CD14-positive monocyte (primary cell): ENCODE measurements around the gene SLC30A3. TPM values are rescaled to one million over a fixed set of nuclear protein-coding genes. Genes with fewer than 3 reads are reported as not detected.

Experiments used
- DNase-seq, 3 donors: peaks; one replicate each; pipeline ENCODE4 v3.0.0-alpha.2; 2011 to 2022
- H2AFZ ChIP-seq: 2 replicates; pipeline ENCODE4 v1.6.0; 2012; ENCODE audit warnings: mild to moderate bottlenecking, low read depth, low read length, inconsistent platforms; ENCODE audit not compliant: insufficient read depth, poor library complexity, severe bottlenecking
- H3K27ac ChIP-seq, 2 donors: 1 replicate in 1 of 2; 2 replicates in 1 of 2; pipeline ENCODE4 v1.5.1; 2012 to 2013; ENCODE audit warnings: low read length in 2 of 2, control low read depth in 1 of 2, inconsistent platforms in 1 of 2, low read depth in 1 of 2, mild to moderate bottlenecking in 1 of 2
- H3K27me3 ChIP-seq, 2 donors: one replicate each; pipeline versions ENCODE4 v1.6.0 to v1.6.1; 2011 to 2013; ENCODE audit warnings: low read length in 2 of 2; ENCODE audit not compliant: control insufficient read depth in 2 of 2, insufficient read depth in 2 of 2
- H3K36me3 ChIP-seq, 2 donors: replicated peaks in 1 of 2; 1 replicate in 1 of 2; 2 replicates in 1 of 2; pipeline versions ENCODE4 v1.5.1 to v1.6.1; 2012 to 2013; ENCODE audit warnings: low read length in 2 of 2, control low read depth in 1 of 2, inconsistent platforms in 1 of 2, mild to moderate bottlenecking in 1 of 2; ENCODE audit not compliant: insufficient read depth in 2 of 2, control insufficient read depth in 1 of 2
- H3K4me1 ChIP-seq, 2 donors: 1 replicate in 1 of 2; 2 replicates in 1 of 2; pipeline versions ENCODE4 v1.5.1 to v1.6.1; 2012 to 2013; ENCODE audit warnings: low read length in 2 of 2, control low read depth in 1 of 2, inconsistent platforms in 1 of 2, mild to moderate bottlenecking in 1 of 2, moderate library complexity in 1 of 2; ENCODE audit not compliant: insufficient read depth in 2 of 2, control insufficient read depth in 1 of 2
- H3K4me2 ChIP-seq: replicated peaks from 2 replicates; pipeline ENCODE3; 2012; ENCODE audit warnings: low read length, moderate library complexity, mild to moderate bottlenecking; ENCODE audit not compliant: poor library complexity, severe bottlenecking; ENCODE audit errors: extremely low read depth
- H3K4me3 ChIP-seq, 3 experiments: fragments of 200-600 bp in 1 of 3; sonication (generic) in 1 of 3; replicated peaks in 1 of 3; 1 replicate in 2 of 3; 2 replicates in 1 of 3; pipeline ENCODE4 v1.5.1; 2011 to 2013; ENCODE audit warnings: low read length in 3 of 3, mild to moderate bottlenecking in 3 of 3, control low read depth in 2 of 3, low read depth in 2 of 3, inconsistent platforms in 1 of 3, moderate library complexity in 1 of 3
- H3K79me2 ChIP-seq: 2 replicates; pipeline ENCODE4 v1.6.0; 2012; ENCODE audit warnings: mild to moderate bottlenecking, control low read depth, inconsistent platforms, low read length, moderate library complexity; ENCODE audit not compliant: insufficient read depth
- H3K9ac ChIP-seq: 2 replicates; pipeline ENCODE4 v1.6.0; 2017; ENCODE audit warnings: low read length, mild to moderate bottlenecking; ENCODE audit not compliant: insufficient read depth, poor library complexity, severe bottlenecking
- H3K9me3 ChIP-seq, 2 donors: replicated peaks in 1 of 2; 1 replicate in 1 of 2; 2 replicates in 1 of 2; pipeline versions ENCODE4 v1.5.1 to v1.6.1; 2012 to 2013; ENCODE audit warnings: low read length in 2 of 2, control low read depth in 1 of 2; ENCODE audit not compliant: control insufficient read depth in 1 of 2, insufficient read depth in 1 of 2
- H4K20me1 ChIP-seq: 2 replicates; pipeline ENCODE4 v1.6.0; 2012; ENCODE audit warnings: mild to moderate bottlenecking, low read length, control low read depth, moderate library complexity; ENCODE audit not compliant: insufficient read depth
- H3K27ac Mint-ChIP-seq, 7 donors: one replicate each; pipeline ENCODE4 v1.8.0; 2020; ENCODE audit warnings: mild to moderate bottlenecking in 7 of 7, mixed read lengths in 7 of 7, moderate library complexity in 6 of 7, inconsistent platforms in 2 of 7
- H3K27me3 Mint-ChIP-seq, 3 donors: one replicate each; pipeline ENCODE4 v1.8.0; 2021 to 2022; ENCODE audit warnings: low read depth in 3 of 3, mild to moderate bottlenecking in 3 of 3, mixed read lengths in 3 of 3, moderate library complexity in 3 of 3, inconsistent platforms in 1 of 3
- H3K36me3 Mint-ChIP-seq, 2 donors: one replicate each; pipeline ENCODE4 v1.8.0; 2020; ENCODE audit warnings: mixed read lengths in 2 of 2, inconsistent platforms in 1 of 2, mild to moderate bottlenecking in 1 of 2
- H3K4me1 Mint-ChIP-seq: one replicate; pipeline ENCODE4 v1.8.0; 2020; ENCODE audit warnings: mild to moderate bottlenecking, mixed read lengths
- H3K4me3 Mint-ChIP-seq, 2 donors: one replicate each; pipeline ENCODE4 v1.8.0; 2020; ENCODE audit warnings: mild to moderate bottlenecking in 2 of 2, mixed read lengths in 2 of 2, moderate library complexity in 1 of 2
- H3K9me3 Mint-ChIP-seq, 7 donors: one replicate each; pipeline ENCODE4 v1.8.0; 2020 to 2022; ENCODE audit warnings: mixed read lengths in 7 of 7, mild to moderate bottlenecking in 6 of 7, moderate library complexity in 6 of 7, inconsistent platforms in 2 of 7
- WGBS: methylation state at CpG from one replicate; pipeline ENCODE4 v1.1.5; 2013; ENCODE audit warnings: missing lambda C conversion rate; ENCODE audit not compliant: insufficient coverage; 5-methylcytosine and 5-hydroxymethylcytosine counted together
- intact Hi-C, 2 donors: fragments of 100-400 bp; cut with micrococcal nuclease; formaldehyde crosslinking; loops; one replicate each; pipeline versions ENCODE4 v1.15.0 to v1.15.1; 2023
- polyA plus RNA-seq, 3 donors: library from polyadenylated mRNA; depleted of rRNA in 1 of 3; unstranded in 2 of 3; stranded (reverse) in 1 of 3; fragments of 300-500 nt in 2 of 3; fragments of >200 nt in 1 of 3; fragmentation: Illumina TruSeq in 2 of 3; gene quantifications; 1 replicate in 2 of 3; 2 replicates in 1 of 3; pipeline ENCODE4 v1.2.3, GENCODE V29; 2012 to 2021
- TF ChIP-seq, protein P1 (sequence below): fragments of 200-600 bp; IDR thresholded peaks from one replicate; pipeline ENCODE4 v1.8.0; 2022; ENCODE audit warnings: antibody characterized with exemption, mild to moderate bottlenecking

The SLC30A3 gene
- polyA plus RNA-seq, 3 donors, result 0.08 TPM; not detected in 2

GRCh38 chr2:27220091-27220490 is 42.8 kb downstream of the SLC30A3 start:
- Histone ChIP-seq H2AFZ (no peak overlapping the region), H3K4me3 (no peak overlapping the region), H3K27ac (no peak overlapping the region), H3K4me2 (no peak overlapping the region), H3K36me3 (peaks cover 30 to 70% of the 10 kb centered on the region in 2 donors), H3K27me3 (no peaks in the 10 kb centered on the region), H3K79me2 (peaks cover 3% of the 10 kb centered on the region), H3K9me3 (no peaks in the 10 kb centered on the region), H3K4me1 (peaks cover 12 to 19% of the 10 kb centered on the region in 2 donors), H3K9ac (no peak overlapping the region), H4K20me1 (no peaks in the 10 kb centered on the region)
- H3K4me3 Mint-ChIP-seq, result no peak overlapping the region
- intact Hi-C loops, result no loop called here
- peaks cover 50 to 64% of the 10 kb centered on the region in 2 donors for H3K36me3 Mint-ChIP-seq
- peaks cover 0 to 1% (median 1%) of the 10 kb centered on the region in 3 donors for H3K27me3 Mint-ChIP-seq
- no peak overlapping the region for H3K27ac Mint-ChIP-seq
- peaks cover 17% of the 10 kb centered on the region for H3K4me1 Mint-ChIP-seq
- 100% methylated on average over 3 of the region's 7 CpGs for WGBS
- TF ChIP-seq, protein P1, sequence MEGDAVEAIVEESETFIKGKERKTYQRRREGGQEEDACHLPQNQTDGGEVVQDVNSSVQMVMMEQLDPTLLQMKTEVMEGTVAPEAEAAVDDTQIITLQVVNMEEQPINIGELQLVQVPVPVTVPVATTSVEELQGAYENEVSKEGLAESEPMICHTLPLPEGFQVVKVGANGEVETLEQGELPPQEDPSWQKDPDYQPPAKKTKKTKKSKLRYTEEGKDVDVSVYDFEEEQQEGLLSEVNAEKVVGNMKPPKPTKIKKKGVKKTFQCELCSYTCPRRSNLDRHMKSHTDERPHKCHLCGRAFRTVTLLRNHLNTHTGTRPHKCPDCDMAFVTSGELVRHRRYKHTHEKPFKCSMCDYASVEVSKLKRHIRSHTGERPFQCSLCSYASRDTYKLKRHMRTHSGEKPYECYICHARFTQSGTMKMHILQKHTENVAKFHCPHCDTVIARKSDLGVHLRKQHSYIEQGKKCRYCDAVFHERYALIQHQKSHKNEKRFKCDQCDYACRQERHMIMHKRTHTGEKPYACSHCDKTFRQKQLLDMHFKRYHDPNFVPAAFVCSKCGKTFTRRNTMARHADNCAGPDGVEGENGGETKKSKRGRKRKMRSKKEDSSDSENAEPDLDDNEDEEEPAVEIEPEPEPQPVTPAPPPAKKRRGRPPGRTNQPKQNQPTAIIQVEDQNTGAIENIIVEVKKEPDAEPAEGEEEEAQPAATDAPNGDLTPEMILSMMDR, result no peak
- no peak for DNase-seq
- peaks cover 0 to 2% (median 0%) of the 10 kb centered on the region in 7 donors for H3K9me3 Mint-ChIP-seq

GRCh38 chr2:27219091-27219490 is 43.8 kb downstream of the SLC30A3 start:
- peaks cover 0 to 2% (median 0%) of the 10 kb centered on the region in 7 donors for H3K9me3 Mint-ChIP-seq
- H3K27ac ChIP-seq, result no peak overlapping the region
- no peak for DNase-seq
- H3K4me2 ChIP-seq, result no peak overlapping the region
- WGBS, result no CpG with 5 or more reads among the region's 2 CpGs
- H3K4me1 Mint-ChIP-seq, result peaks cover 17% of the 10 kb centered on the region
- no peak overlapping the region for H3K27ac Mint-ChIP-seq
- no peak overlapping the region for H3K4me3 Mint-ChIP-seq
- no peak overlapping the region for H2AFZ ChIP-seq
- peaks cover 0 to 1% (median 1%) of the 10 kb centered on the region in 3 donors for H3K27me3 Mint-ChIP-seq
- peaks cover 3% of the 10 kb centered on the region for H3K79me2 ChIP-seq
- H3K36me3 ChIP-seq, result peaks cover 20 to 61% of the 10 kb centered on the region in 2 donors
- intact Hi-C loops, result no loop called here
- peaks cover 12 to 19% of the 10 kb centered on the region in 2 donors for H3K4me1 ChIP-seq
- H3K4me3 ChIP-seq, result no peak overlapping the region
- H3K9me3 ChIP-seq, result no peaks in the 10 kb centered on the region
- H3K36me3 Mint-ChIP-seq, result peaks cover 44 to 55% of the 10 kb centered on the region in 2 donors
- TF ChIP-seq, protein P1, result no peak
- H4K20me1 ChIP-seq, result no peaks in the 10 kb centered on the region
- H3K27me3 ChIP-seq, result no peaks in the 10 kb centered on the region
- H3K9ac ChIP-seq, result no peak overlapping the region
